H1 (cell line): ENCODE results near the gene FAM43B. TPM values are rescaled to one million over a fixed set of nuclear protein-coding genes. Genes with fewer than 3 reads are reported as not detected.

ENCODE experiments used
- CHD2 ChIP-seq: IDR thresholded peaks from 2 replicates; pipeline ENCODE4 v1.6.1; 2012; ENCODE audit warnings: low read length, improper control_type of control experiment
- SP4 ChIP-seq: IDR thresholded peaks from 2 replicates; pipeline ENCODE4 v1.6.1; 2012; ENCODE audit warnings: low read length, inconsistent platforms
- TEAD4 ChIP-seq: IDR thresholded peaks from 2 replicates; pipeline ENCODE4 v1.6.1; 2012; ENCODE audit warnings: low read depth, low read length, inconsistent platforms, mixed read lengths
- polyA plus RNA-seq, 7 experiments: library from polyadenylated mRNA; depleted of rRNA in 3 of 7; stranded (reverse) in 5 of 7; unstranded in 2 of 7; fragments of >200 nt in 5 of 7; fragments of 200-250 nt in 2 of 7; gene quantifications; 1 replicate in 5 of 7; 2 replicates in 1 of 7; 4 replicates in 1 of 7; pipeline versions ENCODE4 v1.2.1 to v1.2.3, GENCODE V29; 2011 to 2013; ENCODE audit warnings: missing spikeins in 2 of 7, mixed read lengths in 2 of 7
- total RNA-seq: library from RNA; stranded (reverse); fragmentation: NEBNext Ultra II Directional; extraction: Animal tissue kit (Norgen Biotek cat#: 25700); gene quantifications from 2 replicates; pipeline ENCODE4 v1.2.1, GENCODE V29; 2021

The FAM43B gene
- total and polyA plus RNA-seq, 2 of the 8 experiments (the other 6 are each of a cell fraction or from before 2014, with no cell fraction given), result 0.88 to 2.2 TPM

GRCh38 chr1:20578062-20578461 is 25.7 kb downstream of the FAM43B start (continued):
- TF ChIP-seq SP4 (no peak), CHD2 (no peak), TEAD4 (no peak)
